ENCODE results near the gene SCFD2. TPM values are rescaled to one million over a fixed set of nuclear protein-coding genes. Genes with fewer than 3 reads are reported as not detected.

Gene SCFD2
- total and polyA plus RNA-seq, 2 of the 8 experiments (the other 6 are each of a cell fraction or from before 2014, with no cell fraction given) = 6.2 to 10.2 TPM

DNA sequence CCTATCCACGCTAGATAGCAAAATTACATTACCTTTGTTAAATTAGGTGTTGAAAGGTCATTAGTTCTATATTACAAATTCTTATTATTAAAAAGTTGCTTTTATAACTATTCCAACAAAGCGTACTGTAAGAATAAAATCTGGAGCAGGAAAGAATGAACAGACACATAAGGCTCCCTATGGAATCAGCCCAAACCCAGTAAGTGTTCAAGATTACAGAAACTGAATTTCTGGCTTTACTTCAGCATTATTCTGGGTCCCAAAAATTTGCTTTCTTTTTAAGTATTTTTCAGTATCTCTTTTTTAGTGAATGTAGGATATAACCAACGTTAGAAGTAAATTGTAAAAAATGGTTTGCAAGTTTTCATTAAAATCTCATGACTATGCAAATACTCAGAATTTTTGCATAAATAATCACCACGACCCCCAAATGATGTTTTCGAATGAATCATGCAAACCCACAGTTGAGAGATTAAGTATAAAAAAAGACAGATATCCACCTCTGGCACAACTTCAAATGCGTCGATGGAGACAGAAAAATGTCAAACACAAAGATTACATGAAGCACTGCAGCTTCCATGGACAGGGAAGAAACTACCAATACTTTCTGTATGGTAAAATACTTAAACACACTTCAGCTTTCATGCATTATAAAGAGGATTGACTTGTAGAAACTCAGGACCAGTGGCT, 265.2 kb downstream of the SCFD2 start (continued):
- TF ChIP-seq, protein P1, sequence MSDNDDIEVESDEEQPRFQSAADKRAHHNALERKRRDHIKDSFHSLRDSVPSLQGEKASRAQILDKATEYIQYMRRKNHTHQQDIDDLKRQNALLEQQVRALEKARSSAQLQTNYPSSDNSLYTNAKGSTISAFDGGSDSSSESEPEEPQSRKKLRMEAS (IDR thresholded peaks at IDR 0.05) = no peak

Data from H1 (cell line).